ENCODE measurements around the gene COA8. TPM values are rescaled to one million over a fixed set of nuclear protein-coding genes. Genes with fewer than 3 reads are reported as not detected.

COA8 gene
- total and polyA plus RNA-seq, 2 of the 4 experiments (the other 2 are of a cell fraction), result 12.2 to 21.1 TPM

DNA sequence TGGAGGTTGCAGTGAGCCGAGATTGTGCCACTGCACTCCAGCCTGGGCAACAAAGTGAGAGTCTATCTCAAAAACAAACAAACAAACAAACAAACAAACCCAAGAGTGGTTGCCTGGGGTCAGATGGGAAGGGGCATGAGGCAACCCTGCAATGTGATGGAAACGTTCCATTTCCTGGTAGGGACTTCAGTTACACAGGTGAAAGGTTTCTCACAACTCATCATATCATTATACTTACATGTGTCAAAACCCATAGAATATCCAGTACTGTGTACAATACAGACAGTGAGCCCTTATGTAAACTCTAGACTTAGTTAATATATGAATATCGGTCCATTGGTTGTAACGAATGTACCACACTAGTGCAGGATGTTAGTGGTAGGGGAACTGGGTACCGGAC is 59.1 kb downstream of the COA8 start:
- H4K5ac ChIP-seq (ENCODE audit: low read depth, low read length), result no peak overlapping the region
- H3K14ac ChIP-seq (replicated peaks; ENCODE audit: low read depth, low read length), result no peak overlapping the region
- 100% methylated on average over 1 of the region's 5 CpGs; no CpG with 5 or more reads in 1 of the 2 experiments for whole genome bisulfite sequencing, 2 experiments (ENCODE audit: extremely low coverage in 2 of 2, insufficient read length in 1 of 2)
- in situ Hi-C loops (cut with MboI; ENCODE audit: low sequenced_read_pairs) (no loop called here), dilution Hi-C loops (cut with HindIII; ENCODE audit: low sequenced_read_pairs, unreplicated experiment) (no loop called here), intact Hi-C loops (cut with micrococcal nuclease) (no loop called here)
- no peak overlapping the region for H3K9ac ChIP-seq (ENCODE audit: low read depth, low read length)
- no peak overlapping the region for H2BK120ac ChIP-seq (ENCODE audit: low read depth, low read length)
- peaks cover 0 to 8% of the 10 kb centered on the region in 2 experiments; a peak in 2 of 4 replicates for H3K79me1 ChIP-seq (ENCODE audit: low read depth in 1 of 2, low read length in 2 of 2)
- no peaks in the 10 kb centered on the region for H3K36me3 ChIP-seq (ENCODE audit: control insufficient read depth, insufficient read depth, low read length)
- no peak overlapping the region for H2AK9ac ChIP-seq (replicated peaks; ENCODE audit: low read depth, low read length, poor library complexity)
- peaks cover 9% of the 10 kb centered on the region; the same call in 1 of the 2 replicates for H3K9me1 ChIP-seq (ENCODE audit: insufficient read depth, low read length)
- H3K9me3 ChIP-seq (ENCODE audit: control insufficient read depth, insufficient read depth, low read length), result no peaks in the 10 kb centered on the region
- no peaks in the 10 kb centered on the region for H4K20me1 ChIP-seq (ENCODE audit: insufficient read depth, low read length)
- no peak overlapping the region for H3K4me2 ChIP-seq (ENCODE audit: low read depth, low read length)
- no peak overlapping the region for H2BK20ac ChIP-seq (ENCODE audit: low read depth, low read length)
- no peak overlapping the region for H2AK5ac ChIP-seq (ENCODE audit: low read depth, low read length)
- CTCF ChIA-PET, result no interaction called here
- H2BK15ac ChIP-seq (ENCODE audit: low read depth, low read length), result no peak overlapping the region
- no TSS peak for BruUV-seq (replicated peaks)
- no peak for TF ChIP-seq NFE2L2 (IDR thresholded peaks at IDR 0.05; ENCODE audit: low read depth, low read length)
- TF ChIP-seq RFX5 (IDR thresholded peaks at IDR 0.05; ENCODE audit: low read depth, low read length), result no peak
- TF ChIP-seq SMC3 (IDR thresholded peaks at IDR 0.05; ENCODE audit: low read depth, low read length), result no peak
- TF ChIP-seq, protein P1, sequence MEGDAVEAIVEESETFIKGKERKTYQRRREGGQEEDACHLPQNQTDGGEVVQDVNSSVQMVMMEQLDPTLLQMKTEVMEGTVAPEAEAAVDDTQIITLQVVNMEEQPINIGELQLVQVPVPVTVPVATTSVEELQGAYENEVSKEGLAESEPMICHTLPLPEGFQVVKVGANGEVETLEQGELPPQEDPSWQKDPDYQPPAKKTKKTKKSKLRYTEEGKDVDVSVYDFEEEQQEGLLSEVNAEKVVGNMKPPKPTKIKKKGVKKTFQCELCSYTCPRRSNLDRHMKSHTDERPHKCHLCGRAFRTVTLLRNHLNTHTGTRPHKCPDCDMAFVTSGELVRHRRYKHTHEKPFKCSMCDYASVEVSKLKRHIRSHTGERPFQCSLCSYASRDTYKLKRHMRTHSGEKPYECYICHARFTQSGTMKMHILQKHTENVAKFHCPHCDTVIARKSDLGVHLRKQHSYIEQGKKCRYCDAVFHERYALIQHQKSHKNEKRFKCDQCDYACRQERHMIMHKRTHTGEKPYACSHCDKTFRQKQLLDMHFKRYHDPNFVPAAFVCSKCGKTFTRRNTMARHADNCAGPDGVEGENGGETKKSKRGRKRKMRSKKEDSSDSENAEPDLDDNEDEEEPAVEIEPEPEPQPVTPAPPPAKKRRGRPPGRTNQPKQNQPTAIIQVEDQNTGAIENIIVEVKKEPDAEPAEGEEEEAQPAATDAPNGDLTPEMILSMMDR (conservative IDR thresholded peaks at IDR 0.05; ENCODE audit: low read depth, low read length), result no peak
- TF ChIP-seq CEBPB (IDR thresholded peaks at IDR 0.05; ENCODE audit: low read depth, low read length), result no peak
- no peak for DNase-seq
- H3K4me1 ChIP-seq (ENCODE audit: control insufficient read depth, insufficient read depth, low read length), result peaks cover 5% of the 10 kb centered on the region
- no peak overlapping the region for H3K23ac ChIP-seq (ENCODE audit: low read depth, low read length)
- no peak overlapping the region for H2BK5ac ChIP-seq (ENCODE audit: low read depth, low read length, poor library complexity, severe bottlenecking)
- no peak overlapping the region for H3K4ac ChIP-seq (ENCODE audit: low read depth, low read length)
- no peak overlapping the region for H4K91ac ChIP-seq (ENCODE audit: insufficient read depth, low read depth, low read length)
- no peak overlapping the region for H3K18ac ChIP-seq (ENCODE audit: low read depth, low read length)
- H3K27me3 ChIP-seq (ENCODE audit: control insufficient read depth, insufficient read depth, low read length), result no peaks in the 10 kb centered on the region
- H3K56ac ChIP-seq (ENCODE audit: extremely low read depth, insufficient read depth, low read length), result no peak overlapping the region
- H2AFZ ChIP-seq (replicated peaks; ENCODE audit: low read length, poor library complexity), result no peak overlapping the region
- H4K8ac ChIP-seq (ENCODE audit: low read depth in 2 of 2, low read length in 2 of 2), result no peak overlapping the region
- no peak overlapping the region for H3K27ac ChIP-seq (ENCODE audit: insufficient read depth, low read length)
- H3K4me3 ChIP-seq (ENCODE audit: insufficient read depth, low read depth, low read length), result no peak overlapping the region
- POLR2A ChIA-PET (ENCODE audit: unreplicated experiment), result no interaction called here
- ATAC-seq (ENCODE audit: low read depth), result no peak
